ENCODE measurements around the gene DYRK2.
"Not testable (repeated sequence)": the region's sequence is repeated elsewhere in the genome, so short reads cannot be mapped to it uniquely, and the experiment has no call there.

Gene DYRK2

DNA sequence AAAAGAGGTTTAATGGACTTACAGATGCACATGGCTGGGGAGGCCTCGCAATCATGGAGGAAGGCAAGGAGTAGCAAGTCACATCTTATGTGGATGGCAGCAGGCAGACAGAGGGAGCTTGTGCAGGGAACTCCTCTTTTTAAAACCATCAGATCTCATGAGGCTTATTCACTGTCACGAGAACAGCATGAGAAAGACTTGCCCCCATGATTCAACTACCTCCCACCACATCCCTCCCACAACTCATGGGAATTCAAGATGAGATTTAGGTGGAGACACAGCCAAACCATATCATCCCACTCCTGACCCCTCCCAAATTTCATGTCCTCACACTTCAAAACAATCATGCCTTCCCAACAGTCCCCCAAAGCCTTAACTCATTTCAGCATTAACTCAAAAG, 24.0 kb downstream of the DYRK2 start:
- DNase-seq, result not testable (repeated sequence)

GRCh38 chr12:67673509-67673908, 25.0 kb downstream of the DYRK2 start:
- not testable (repeated sequence) for DNase-seq

DNA sequence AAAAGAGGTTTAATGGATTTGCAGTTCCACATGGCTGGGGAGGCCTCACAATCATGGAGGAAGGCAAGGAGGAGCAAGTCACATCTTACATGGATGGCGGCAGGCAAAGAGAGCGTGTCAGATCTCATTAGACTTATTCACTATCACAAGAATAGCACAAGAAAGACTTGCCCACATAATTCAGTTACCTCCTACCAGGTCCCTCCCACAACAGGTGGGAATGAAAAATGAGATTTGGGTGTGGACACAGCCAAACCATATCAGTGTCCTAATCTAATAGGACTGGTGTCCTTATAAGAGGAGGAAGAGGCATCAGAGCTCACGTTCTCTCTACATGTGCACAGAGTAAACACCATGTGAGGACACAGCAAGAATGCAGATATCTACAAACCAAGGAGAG, 25.9 kb downstream of the DYRK2 start:
- DNase-seq, result no peak

GRCh38 chr12:67676624-67677023, 28.1 kb downstream of the DYRK2 start:
- DNase-seq, result no peak

- DNase-seq, result no peak
Measured at GRCh38 chr12:67677166-67677565, 28.6 kb downstream of the DYRK2 start.

DNA sequence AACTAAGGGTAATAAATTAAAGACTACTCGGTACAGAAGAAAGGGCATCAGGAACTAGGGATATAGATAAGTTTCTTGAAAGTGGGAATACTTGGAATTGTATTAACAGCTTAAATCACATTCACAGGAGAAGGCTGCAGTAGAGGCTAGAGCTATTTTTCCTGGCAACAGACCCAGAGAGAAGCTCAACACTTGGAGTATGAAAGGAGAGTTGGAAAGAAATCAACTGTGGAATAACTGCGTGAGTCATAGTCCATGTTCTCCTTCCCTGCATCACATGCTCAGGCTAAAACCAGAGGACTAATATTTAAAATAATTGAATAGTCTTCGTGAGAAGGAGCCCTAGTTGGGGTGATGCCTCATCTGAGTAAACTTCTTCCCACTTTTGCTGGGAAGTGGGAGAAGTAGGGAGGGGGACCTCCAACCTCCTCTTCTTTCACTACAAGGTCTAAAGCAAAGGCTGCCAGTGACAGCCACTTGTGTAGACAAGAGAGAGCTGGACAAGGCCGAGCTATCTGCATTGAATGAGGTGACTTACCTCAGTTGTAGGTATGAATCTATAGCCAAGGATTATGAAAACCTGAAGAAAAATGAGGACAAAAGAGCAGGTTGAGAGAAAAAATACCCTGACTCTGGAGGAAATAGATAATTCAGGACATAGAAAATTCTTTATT, 32.7 kb downstream of the DYRK2 start:
- no peak for DNase-seq

- DNase-seq, result no peak
Measured at GRCh38 chr12:67681941-67682620, 33.5 kb downstream of the DYRK2 start.

DNA sequence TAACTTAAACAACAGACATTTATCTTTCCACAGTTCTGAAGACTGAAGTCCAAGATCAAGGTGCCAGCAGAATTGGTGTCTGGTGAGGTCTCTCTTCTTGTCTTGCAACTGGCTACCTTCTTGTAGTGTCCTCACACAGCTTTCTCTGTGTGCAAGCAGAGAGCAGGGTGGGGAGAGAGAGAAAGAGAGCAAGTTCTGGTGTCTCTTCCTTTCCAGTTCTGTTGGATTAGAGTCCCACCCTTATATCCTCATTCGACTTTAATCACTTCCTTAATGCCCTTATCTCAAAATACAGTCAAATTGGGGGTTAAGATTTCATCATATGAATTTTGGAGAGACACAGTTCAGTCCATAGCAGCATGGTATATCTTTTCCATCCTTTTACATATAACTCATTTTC, 40.8 kb downstream of the DYRK2 start:
- DNase-seq, result no peak

DNA sequence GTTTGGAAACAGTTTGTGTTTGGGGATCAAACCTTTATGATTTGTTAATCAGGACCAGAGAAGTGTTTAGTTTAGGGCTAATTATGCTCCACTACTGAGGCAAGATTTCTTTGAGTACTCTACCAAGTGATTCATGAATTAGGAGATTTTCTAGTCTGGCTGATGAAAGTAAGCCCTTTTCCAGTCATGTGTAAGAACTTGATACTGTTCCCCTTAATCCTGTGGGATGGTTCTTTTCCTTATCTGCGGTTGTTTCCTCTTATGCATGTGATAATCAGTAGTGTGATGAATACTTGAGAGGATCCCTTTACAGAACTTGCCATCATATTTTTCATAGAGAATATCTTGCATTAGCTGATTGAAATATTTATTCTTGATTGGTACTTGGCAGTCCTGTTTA, 42.1 kb downstream of the DYRK2 start:
- no peak for DNase-seq

GRCh38 chr12:67691220-67691619, 42.7 kb downstream of the DYRK2 start:
- DNase-seq, result no peak

DNA sequence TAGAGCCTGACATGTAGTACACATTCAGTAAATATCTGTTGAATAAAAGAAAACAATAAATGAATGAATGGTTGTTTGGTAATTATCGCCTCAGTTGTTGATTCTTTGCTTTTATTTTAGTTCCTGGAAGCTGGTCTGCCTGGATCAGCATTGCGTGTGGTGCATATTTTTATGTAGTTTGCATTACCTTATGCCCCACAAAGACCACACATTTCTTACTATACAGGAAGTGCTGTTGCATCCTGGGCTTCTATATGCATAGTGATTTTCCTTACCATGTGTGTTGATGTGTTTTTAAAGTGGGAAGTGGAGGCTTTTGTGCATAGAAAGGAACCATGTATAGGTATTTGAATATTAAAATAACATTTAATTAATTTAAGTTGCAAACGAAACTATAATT, 43.6 kb downstream of the DYRK2 start:
- DNase-seq, result no peak

GRCh38 chr12:67692966-67693365, 44.4 kb downstream of the DYRK2 start:
- DNase-seq, result no peak

DNA sequence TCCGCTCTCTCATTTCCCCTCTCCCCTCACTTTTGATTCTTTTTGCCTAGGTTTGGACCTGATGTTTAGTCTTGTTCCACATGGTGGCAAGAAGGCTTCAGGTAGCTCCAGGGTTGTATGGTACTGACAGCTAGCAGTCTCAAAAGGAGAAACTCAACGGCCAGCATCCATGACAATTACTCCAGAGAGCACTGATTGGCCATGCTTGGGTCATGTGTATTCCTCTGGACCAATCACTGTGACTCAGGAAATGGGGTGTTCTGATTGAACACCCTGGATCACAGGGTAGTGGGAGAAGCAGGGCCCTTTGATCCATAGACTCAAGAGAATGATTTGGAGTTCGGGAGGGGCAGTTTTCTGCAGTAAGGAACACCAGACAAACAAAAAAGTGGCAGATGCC, 45.3 kb downstream of the DYRK2 start:
- no peak for DNase-seq

DNA sequence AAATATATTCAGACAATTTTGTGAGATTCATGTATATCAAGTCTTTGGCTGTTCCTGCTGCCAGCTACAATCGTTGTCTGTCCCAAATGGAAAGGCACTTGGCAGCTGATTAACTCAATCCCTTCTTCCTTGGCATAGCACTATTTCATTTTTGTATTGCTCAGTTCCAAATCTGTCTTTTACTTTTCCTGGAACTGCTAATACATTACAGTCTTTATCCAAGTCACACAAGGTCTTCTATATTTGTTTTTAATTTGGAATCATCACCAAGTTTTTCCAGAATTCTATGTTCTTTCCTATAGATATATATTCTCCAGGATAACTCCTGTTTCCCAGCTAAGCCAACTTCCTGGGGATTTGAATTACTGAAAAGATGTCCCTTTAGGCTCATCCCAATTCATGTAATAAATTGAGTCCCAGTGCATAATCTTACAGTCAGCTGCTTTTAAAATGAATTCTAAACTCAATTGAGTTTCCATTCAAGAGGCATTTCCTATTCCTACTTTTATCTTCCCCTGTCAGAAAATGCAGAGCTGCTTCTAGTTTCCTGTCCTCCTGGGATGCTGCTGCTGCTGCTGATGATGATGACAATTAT, 45.9 kb downstream of the DYRK2 start:
- no peak for DNase-seq

- no peak for DNase-seq
Measured at GRCh38 chr12:67695974-67696373, 47.4 kb downstream of the DYRK2 start.

DNA sequence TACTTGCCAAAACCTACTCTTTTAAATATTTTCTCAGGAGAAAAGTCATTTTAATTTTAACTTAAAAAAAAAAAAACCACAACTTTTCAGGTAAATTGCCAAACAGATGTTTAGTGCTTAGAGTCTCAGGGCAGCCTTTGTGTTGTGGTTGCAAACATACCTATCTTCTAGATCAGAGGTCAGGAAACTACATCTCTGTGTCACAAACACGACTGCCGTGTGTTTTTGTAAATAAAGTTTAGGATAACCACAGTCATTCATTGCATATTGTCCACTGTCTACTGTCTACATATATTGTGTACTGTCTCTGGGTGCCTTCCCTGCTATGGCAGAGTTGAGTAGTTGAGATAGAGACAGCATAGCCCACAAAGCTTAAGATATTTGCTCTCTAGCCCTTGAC, 48.9 kb downstream of the DYRK2 start:
- no peak for DNase-seq

DNA sequence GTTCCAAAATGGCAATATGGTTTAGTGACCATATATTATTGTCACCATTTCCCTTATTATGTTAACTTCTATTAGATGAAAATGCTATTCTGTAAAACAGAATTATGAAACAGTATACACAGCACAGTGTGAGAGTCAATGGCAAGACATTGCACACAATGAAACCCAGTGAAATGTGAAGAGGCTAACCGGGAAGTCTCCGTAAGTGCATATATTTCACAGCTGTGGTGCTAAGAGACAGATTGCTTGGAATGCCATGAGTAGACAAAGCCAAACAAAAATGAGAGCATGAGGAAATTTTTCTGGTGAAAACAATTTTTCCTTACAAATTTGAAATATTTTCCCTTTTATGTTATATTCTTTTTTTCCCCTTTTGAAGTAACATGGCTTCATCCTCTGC, 49.4 kb downstream of the DYRK2 start:
- DNase-seq, result no peak

DNA sequence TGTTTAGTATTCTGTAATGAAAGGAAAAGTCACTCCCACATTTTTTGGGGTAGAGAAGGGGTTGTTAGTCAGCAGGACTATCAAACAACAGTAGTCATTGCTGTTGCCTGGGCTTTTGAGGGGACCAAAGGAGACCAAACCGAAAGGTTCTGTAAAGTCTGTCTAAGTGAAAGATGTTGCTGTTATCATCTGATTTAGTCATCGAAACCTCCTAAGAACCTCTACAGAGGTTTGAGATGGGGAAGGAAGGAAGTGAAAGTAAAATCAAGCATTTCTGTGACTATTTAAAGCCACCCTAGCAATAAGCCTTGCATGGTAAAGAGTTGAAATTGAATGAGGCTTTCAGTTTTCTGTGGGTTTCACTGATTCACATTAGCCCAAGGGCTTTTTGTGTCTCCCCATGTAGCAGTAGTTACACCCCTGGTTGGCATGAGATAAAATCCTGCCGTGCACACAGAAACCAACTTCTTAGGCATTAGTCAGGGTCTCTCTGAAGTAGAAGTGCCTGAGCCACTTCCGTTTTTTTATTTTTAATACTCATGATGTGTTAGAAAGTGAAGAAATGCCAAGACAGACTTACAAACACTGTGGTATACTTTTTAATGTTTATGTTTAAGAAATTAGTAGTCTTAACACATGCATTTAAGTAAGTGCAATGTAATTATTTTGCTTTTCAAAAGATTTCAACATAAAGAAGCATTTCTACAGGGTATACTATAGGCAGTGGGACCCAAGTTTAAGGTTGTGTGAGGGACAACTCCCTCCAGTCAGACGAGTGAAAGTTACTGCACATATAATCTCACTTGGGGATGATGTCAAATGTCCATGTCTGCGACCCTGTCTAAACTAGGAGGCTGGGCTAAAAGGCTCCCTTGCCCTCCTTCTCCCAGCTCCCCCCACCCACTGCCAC, 50.4 kb downstream of the DYRK2 start:
- peak; percentile 81 for DNase-seq

- no peak for DNase-seq
Measured at GRCh38 chr12:67701121-67701520, 52.6 kb downstream of the DYRK2 start.

DNA sequence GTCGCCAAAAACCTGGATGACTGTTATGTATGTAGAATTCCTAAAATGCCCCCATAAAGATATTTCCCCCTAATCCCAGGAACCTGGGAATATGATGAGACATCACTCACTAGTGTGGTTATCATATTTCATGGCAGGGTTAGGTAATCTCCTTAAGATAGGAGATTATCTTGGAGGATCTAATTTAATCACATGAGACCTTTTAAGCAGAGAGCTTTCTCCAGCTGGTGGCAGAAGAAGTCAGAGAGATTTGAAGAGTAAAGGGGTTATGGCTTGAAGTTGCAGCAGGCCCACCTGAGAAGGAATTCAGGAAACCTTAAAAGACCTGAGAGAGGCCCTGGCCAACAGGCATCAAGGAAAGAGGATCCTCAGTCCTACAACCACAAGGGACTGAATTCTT, 53.6 kb downstream of the DYRK2 start:
- DNase-seq, result no peak

- no peak for DNase-seq
Measured at GRCh38 chr12:67704071-67704470, 55.5 kb downstream of the DYRK2 start.

GRCh38 chr12:67705394-67706370, 57.1 kb downstream of the DYRK2 start:
- no peak for DNase-seq
